Measurements from ENCODE around the gene MITF.

MITF gene

DNA sequence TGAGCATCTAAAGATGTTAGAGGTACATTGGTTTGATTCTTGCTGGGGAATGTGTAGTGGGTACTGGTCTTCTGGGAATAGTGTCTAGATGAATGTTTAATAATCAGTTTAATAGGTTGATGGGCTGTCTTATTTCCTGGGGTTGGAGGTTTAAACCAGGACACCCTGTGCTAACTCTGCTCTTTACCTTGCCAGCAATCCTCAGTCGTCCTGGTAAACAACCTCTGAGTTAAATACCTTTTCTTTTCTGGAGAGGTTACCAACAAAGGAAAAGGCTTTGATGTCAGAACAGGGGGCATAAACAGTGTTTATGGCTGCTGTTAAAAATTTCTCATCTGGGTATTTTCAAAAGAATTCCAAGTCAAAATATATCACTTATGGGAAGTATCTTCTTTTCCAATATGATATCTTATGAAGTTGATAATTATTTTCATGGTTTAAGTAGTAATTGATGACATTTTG is 23.5 kb downstream of the MITF start:
- Histone ChIP-seq H3K27ac (ENCODE audit: low read length) (peak overlapping the region; percentile 68), H3K9me3 (ENCODE audit: control insufficient read depth in 1 of 2, low read length in 2 of 2) (no peaks in the 10 kb centered on the region), H3K36me3 (ENCODE audit: control insufficient read depth in 1 of 2, insufficient read depth in 2 of 2, low read length in 2 of 2) (no peaks in the 10 kb centered on the region), H3K27me3 (ENCODE audit: low read depth, low read length) (no peaks in the 10 kb centered on the region), H3K4me3 (ENCODE audit: low read depth in 1 of 2, low read length in 2 of 2) (no peak overlapping the region), H3K4me1 (ENCODE audit: control insufficient read depth in 1 of 2, insufficient read depth in 2 of 2, low read length in 2 of 2) (peaks cover 0 to 69% of the 10 kb centered on the region in 2 donors)

DNA sequence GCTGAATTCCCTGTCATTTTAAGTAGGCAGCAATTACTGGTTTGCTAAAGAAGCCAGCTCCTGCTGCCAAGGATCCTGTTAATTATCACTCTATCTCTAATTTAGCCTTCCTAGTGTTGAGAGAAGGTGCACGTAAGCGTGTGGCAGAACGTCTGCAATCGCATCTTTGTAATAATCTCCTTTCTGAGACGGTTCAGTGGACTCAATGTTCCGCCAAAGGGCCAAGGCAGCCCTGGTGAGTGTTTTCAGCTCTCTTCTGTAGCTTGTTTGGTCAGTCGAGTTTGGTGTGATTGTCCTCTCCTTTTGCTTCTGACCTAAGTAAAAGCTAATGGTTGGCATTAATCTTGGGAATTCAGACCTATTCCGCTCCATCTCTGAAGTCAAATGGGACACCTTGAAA is 24.2 kb downstream of the MITF start:
- Histone ChIP-seq H3K27ac (ENCODE audit: low read length) (peak overlapping the region; percentile 72), H3K9me3 (ENCODE audit: control insufficient read depth in 1 of 2, low read length in 2 of 2) (no peaks in the 10 kb centered on the region), H3K4me3 (ENCODE audit: low read depth in 1 of 2, low read length in 2 of 2) (no peak overlapping the region), H3K27me3 (ENCODE audit: low read depth, low read length) (no peaks in the 10 kb centered on the region), H3K4me1 (ENCODE audit: control insufficient read depth in 1 of 2, insufficient read depth in 2 of 2, low read length in 2 of 2) (peaks cover 0 to 70% of the 10 kb centered on the region in 2 donors), H3K36me3 (ENCODE audit: control insufficient read depth in 1 of 2, insufficient read depth in 2 of 2, low read length in 2 of 2) (no peaks in the 10 kb centered on the region)

DNA sequence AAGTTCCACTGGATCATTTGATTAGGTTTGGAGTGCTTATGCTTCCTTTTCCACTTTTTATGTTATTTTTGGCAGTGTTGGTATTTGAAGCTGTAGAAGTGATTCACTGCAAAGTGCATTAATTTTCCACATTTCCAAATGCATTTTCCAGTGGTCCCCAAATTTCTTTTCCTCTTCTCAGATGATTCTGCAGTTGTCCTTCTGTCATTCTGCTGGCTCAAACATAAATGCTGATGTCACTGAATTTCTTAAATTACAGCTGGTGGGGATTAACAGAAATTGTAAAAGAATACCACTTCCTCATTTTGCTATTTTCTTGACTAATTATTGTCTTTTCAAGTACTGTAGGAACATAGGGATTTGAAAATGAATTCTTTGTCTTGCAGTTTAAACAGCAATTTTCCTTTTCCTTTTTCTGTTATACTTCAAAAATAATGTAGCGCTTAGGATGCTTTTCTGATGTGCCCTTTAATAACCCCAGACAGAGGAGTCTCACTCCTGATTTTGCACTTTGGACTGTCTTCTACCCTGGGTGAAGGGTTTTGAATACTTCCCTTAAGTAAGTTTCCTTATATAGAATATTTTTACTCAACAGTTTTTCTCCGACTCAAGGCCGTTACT is 25.0 kb downstream of the MITF start:
- H3K4me1 ChIP-seq (ENCODE audit: control insufficient read depth in 1 of 2, insufficient read depth in 2 of 2, low read length in 2 of 2): peaks cover 0 to 67% of the 10 kb centered on the region in 2 donors
- no peaks in the 10 kb centered on the region for H3K9me3 ChIP-seq (ENCODE audit: control insufficient read depth in 1 of 2, low read length in 2 of 2)
- no peaks in the 10 kb centered on the region for H3K27me3 ChIP-seq (ENCODE audit: low read depth, low read length)
- H3K27ac ChIP-seq (ENCODE audit: low read length): peak overlapping the region; percentile 72
- no peaks in the 10 kb centered on the region for H3K36me3 ChIP-seq (ENCODE audit: control insufficient read depth in 1 of 2, insufficient read depth in 2 of 2, low read length in 2 of 2)
- H3K4me3 ChIP-seq (ENCODE audit: low read depth in 1 of 2, low read length in 2 of 2): peak overlapping the region; percentile 16 to 18

DNA sequence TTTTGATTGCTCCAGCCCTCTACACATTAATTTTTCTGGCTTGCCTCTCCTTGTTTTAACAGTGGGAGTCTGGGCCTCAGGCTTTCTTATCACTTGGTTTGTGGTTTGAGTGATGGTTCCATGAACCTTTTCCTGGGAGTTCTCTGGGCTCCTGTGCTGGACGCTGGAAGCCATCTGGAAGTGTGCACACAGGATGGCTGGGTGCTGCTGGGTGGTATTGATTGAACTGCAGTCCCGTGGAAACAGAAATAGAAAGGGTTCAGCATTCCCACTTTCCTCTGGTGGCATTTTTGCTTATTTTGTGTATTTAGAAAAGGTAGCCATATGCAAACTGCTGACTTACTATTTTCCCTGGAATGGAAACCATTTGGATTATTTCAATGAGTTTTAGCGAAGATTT is 25.6 kb downstream of the MITF start:
- peaks cover 0 to 67% of the 10 kb centered on the region in 2 donors for H3K4me1 ChIP-seq (ENCODE audit: control insufficient read depth in 1 of 2, insufficient read depth in 2 of 2, low read length in 2 of 2)
- H3K27ac ChIP-seq (ENCODE audit: low read length): peak overlapping the region; percentile 72
- H3K27me3 ChIP-seq (ENCODE audit: low read depth, low read length): no peaks in the 10 kb centered on the region
- no peaks in the 10 kb centered on the region for H3K36me3 ChIP-seq (ENCODE audit: control insufficient read depth in 1 of 2, insufficient read depth in 2 of 2, low read length in 2 of 2)
- H3K9me3 ChIP-seq (ENCODE audit: control insufficient read depth in 1 of 2, low read length in 2 of 2): no peaks in the 10 kb centered on the region
- H3K4me3 ChIP-seq (ENCODE audit: low read depth in 1 of 2, low read length in 2 of 2): peak overlapping the region; percentile 16 to 18

DNA sequence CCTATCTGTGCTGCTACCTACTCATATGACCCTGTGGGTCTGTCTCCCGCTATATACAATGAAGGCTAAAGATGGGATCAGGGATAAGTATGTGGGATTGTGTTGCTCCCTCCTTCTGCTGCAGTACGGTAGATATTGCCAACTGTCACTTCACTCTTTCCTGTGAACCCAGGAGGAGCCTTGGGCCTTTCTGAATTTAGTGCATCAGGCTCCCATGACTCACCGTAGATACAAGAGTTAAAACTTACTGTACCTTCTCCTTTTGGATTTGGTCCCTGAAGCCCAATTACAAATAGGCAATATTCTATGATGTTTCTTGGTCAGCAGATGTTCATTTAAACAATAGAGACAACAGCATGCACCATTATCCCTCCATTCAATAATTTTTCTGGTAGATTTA is 27.4 kb downstream of the MITF start:
- Histone ChIP-seq H3K4me3 (ENCODE audit: low read depth in 1 of 2, low read length in 2 of 2) (no peak overlapping the region), H3K27ac (ENCODE audit: low read length) (no peak overlapping the region), H3K36me3 (ENCODE audit: control insufficient read depth in 1 of 2, insufficient read depth in 2 of 2, low read length in 2 of 2) (no peaks in the 10 kb centered on the region), H3K27me3 (ENCODE audit: low read depth, low read length) (no peaks in the 10 kb centered on the region), H3K9me3 (ENCODE audit: control insufficient read depth in 1 of 2, low read length in 2 of 2) (no peaks in the 10 kb centered on the region), H3K4me1 (ENCODE audit: control insufficient read depth in 1 of 2, insufficient read depth in 2 of 2, low read length in 2 of 2) (peaks cover 4 to 75% of the 10 kb centered on the region in 2 donors)

GRCh38 chr3:69767571-69767970 is 28.3 kb downstream of the MITF start:
- no peak overlapping the region for H3K4me3 ChIP-seq (ENCODE audit: low read depth in 1 of 2, low read length in 2 of 2)
- no peaks in the 10 kb centered on the region for H3K36me3 ChIP-seq (ENCODE audit: control insufficient read depth in 1 of 2, insufficient read depth in 2 of 2, low read length in 2 of 2)
- no peaks in the 10 kb centered on the region for H3K9me3 ChIP-seq (ENCODE audit: control insufficient read depth in 1 of 2, low read length in 2 of 2)
- no peaks in the 10 kb centered on the region for H3K27me3 ChIP-seq (ENCODE audit: low read depth, low read length)
- H3K4me1 ChIP-seq (ENCODE audit: control insufficient read depth in 1 of 2, insufficient read depth in 2 of 2, low read length in 2 of 2): peaks cover 4 to 76% of the 10 kb centered on the region in 2 donors
- H3K27ac ChIP-seq (ENCODE audit: low read length): no peak overlapping the region

DNA sequence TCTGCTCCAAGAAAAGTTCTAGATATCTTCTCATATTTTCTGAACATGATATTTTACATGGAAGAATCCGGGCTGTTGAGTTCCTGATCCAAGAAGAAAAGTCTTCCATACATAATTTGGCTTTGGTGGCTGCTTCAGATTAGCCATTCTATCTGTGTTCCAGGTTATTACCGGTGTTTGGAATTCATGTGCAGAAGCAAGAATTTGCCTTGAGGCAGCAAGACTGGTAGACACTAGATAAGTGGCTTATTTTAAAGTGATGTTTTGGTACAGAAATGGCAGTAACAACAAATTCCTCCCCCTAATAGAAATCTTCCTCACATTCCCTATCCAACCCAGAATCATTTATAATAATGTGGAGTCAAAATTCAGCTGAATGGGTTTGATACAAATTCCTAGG is 29.2 kb downstream of the MITF start:
- H3K4me3 ChIP-seq (ENCODE audit: low read depth in 1 of 2, low read length in 2 of 2): no peak overlapping the region
- no peaks in the 10 kb centered on the region for H3K27me3 ChIP-seq (ENCODE audit: low read depth, low read length)
- H3K4me1 ChIP-seq (ENCODE audit: control insufficient read depth in 1 of 2, insufficient read depth in 2 of 2, low read length in 2 of 2): peaks cover 4 to 68% of the 10 kb centered on the region in 2 donors
- no peaks in the 10 kb centered on the region for H3K36me3 ChIP-seq (ENCODE audit: control insufficient read depth in 1 of 2, insufficient read depth in 2 of 2, low read length in 2 of 2)
- no peak overlapping the region for H3K27ac ChIP-seq (ENCODE audit: low read length)
- H3K9me3 ChIP-seq (ENCODE audit: control insufficient read depth in 1 of 2, low read length in 2 of 2): no peaks in the 10 kb centered on the region

DNA sequence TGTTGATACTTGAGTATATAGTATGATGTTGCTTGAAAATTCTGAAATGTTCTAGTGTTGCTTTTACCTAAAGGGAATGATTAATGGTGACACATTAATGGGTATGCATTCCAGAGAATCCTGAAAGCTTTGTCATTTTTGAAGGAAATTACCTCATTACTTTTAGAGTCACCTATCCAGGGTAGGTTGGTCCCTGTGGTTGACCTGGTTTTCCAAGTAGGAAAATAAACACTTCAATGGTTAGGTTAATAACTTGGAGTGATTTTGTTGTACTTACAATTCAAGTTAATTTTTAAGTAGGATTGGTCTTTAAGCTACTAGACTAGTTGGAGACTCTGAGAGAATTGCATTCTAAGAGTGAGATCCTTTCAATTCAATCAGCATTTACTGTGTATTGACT is 31.0 kb downstream of the MITF start:
- Histone ChIP-seq H3K27ac (ENCODE audit: low read length) (no peak overlapping the region), H3K4me3 (ENCODE audit: low read depth in 1 of 2, low read length in 2 of 2) (no peak overlapping the region), H3K9me3 (ENCODE audit: control insufficient read depth in 1 of 2, low read length in 2 of 2) (no peaks in the 10 kb centered on the region), H3K36me3 (ENCODE audit: control insufficient read depth in 1 of 2, insufficient read depth in 2 of 2, low read length in 2 of 2) (no peaks in the 10 kb centered on the region), H3K27me3 (ENCODE audit: low read depth, low read length) (no peaks in the 10 kb centered on the region), H3K4me1 (ENCODE audit: control insufficient read depth in 1 of 2, insufficient read depth in 2 of 2, low read length in 2 of 2) (peaks cover 4 to 50% of the 10 kb centered on the region in 2 donors)

GRCh38 chr3:69770976-69771634 is 31.8 kb downstream of the MITF start:
- H3K27me3 ChIP-seq (ENCODE audit: low read depth, low read length): no peaks in the 10 kb centered on the region
- H3K9me3 ChIP-seq (ENCODE audit: control insufficient read depth in 1 of 2, low read length in 2 of 2): no peaks in the 10 kb centered on the region
- no peak overlapping the region for H3K4me3 ChIP-seq (ENCODE audit: low read depth in 1 of 2, low read length in 2 of 2)
- H3K4me1 ChIP-seq (ENCODE audit: control insufficient read depth in 1 of 2, insufficient read depth in 2 of 2, low read length in 2 of 2): peaks cover 4 to 48% of the 10 kb centered on the region in 2 donors
- no peak overlapping the region for H3K27ac ChIP-seq (ENCODE audit: low read length)
- no peaks in the 10 kb centered on the region for H3K36me3 ChIP-seq (ENCODE audit: control insufficient read depth in 1 of 2, insufficient read depth in 2 of 2, low read length in 2 of 2)

DNA sequence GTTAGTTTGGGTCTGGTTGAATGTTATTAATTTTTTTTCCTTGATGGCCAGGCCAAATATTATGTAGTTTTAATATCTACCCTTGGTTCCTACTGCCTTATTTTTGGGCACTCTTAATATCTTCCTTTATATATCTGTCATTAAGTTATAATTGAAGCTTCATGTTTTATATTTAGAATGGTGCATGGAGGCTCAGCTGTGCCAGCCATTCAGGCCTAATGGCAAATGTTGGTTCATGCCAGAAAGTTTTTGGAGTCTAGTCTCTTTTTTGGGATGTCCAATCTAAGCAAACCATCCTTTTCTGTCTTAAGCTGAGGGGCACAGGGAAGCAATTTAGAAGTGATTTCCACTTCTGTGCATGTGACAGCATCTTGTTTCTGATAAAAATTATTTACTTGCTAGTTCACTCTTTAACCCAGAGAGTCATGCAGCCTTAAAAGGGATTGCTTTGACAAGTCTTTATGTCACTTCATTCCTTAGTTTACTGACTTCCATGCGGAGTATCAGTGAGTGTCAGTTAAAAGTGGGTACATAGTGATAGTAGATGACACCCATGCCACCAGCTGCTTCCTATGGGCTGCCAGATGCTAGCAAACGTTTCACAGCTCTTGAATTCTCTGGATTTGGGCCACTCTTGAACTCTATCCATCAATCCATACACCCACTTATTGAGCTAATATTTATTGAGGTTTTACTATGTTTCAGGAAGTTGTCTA is 33.0 kb downstream of the MITF start:
- no peak overlapping the region for H3K27ac ChIP-seq (ENCODE audit: low read length)
- H3K36me3 ChIP-seq (ENCODE audit: control insufficient read depth in 1 of 2, insufficient read depth in 2 of 2, low read length in 2 of 2): no peaks in the 10 kb centered on the region
- peaks cover 4 to 39% of the 10 kb centered on the region in 2 donors for H3K4me1 ChIP-seq (ENCODE audit: control insufficient read depth in 1 of 2, insufficient read depth in 2 of 2, low read length in 2 of 2)
- no peaks in the 10 kb centered on the region for H3K27me3 ChIP-seq (ENCODE audit: low read depth, low read length)
- H3K4me3 ChIP-seq (ENCODE audit: low read depth in 1 of 2, low read length in 2 of 2): no peak overlapping the region
- no peaks in the 10 kb centered on the region for H3K9me3 ChIP-seq (ENCODE audit: control insufficient read depth in 1 of 2, low read length in 2 of 2)

GRCh38 chr3:69774029-69774428 is 34.8 kb downstream of the MITF start:
- no peaks in the 10 kb centered on the region for H3K36me3 ChIP-seq (ENCODE audit: control insufficient read depth in 1 of 2, insufficient read depth in 2 of 2, low read length in 2 of 2)
- peaks cover 4 to 29% of the 10 kb centered on the region in 2 donors for H3K4me1 ChIP-seq (ENCODE audit: control insufficient read depth in 1 of 2, insufficient read depth in 2 of 2, low read length in 2 of 2)
- no peaks in the 10 kb centered on the region for H3K9me3 ChIP-seq (ENCODE audit: control insufficient read depth in 1 of 2, low read length in 2 of 2)
- H3K27me3 ChIP-seq (ENCODE audit: low read depth, low read length): no peaks in the 10 kb centered on the region
- H3K4me3 ChIP-seq (ENCODE audit: low read depth in 1 of 2, low read length in 2 of 2): no peak overlapping the region
- H3K27ac ChIP-seq (ENCODE audit: low read length): no peak overlapping the region
